DMS 273 (cell line): ENCODE results near the gene SLIT3.
"Not testable (repeated sequence)": the region's sequence is repeated elsewhere in the genome, so short reads cannot be mapped to it uniquely, and the experiment has no call there.

Experiments used
- DNase-seq: peaks from one replicate; lab custom pipeline; 2025; ENCODE audit not compliant: unreplicated experiment; lab: John Stamatoyannopoulos, UW

SLIT3 gene

DNA sequence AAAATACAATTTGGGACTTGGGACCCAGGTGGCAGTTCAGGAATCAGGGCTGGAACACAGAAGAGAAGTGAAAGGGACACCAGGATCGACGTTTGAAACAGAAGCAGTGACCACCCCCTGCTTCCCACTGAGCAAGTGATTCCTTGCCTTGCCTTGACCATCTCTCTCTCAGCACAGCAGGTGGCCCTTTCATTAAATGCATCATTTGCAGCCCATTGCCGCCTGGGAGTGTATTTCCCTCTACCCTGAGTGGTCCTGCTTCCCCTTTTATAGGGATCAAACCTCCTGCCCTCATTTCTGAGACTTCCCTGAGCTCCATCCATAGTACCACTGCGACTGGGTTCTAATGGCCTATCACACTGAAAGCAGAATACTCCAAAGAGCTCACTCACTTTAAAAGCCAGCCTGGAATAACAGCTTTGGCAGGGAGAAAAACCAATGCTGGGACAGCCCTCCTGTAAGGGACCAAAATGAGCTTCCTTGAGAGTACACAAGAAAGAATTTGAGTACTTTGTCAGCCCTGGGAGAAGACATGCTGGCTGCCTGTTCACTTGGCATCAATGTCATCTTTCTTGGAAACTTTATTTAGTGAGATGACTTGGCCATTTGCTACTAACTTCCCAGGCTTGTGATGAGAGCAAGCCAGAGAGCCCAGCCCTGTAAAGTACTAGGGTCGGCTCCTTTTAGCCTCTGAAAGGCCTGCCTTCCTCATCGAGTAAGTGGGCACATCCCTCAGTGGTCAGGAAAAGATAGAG lies 149.7 kb downstream of the SLIT3 start:
- no peak for DNase-seq

DNA sequence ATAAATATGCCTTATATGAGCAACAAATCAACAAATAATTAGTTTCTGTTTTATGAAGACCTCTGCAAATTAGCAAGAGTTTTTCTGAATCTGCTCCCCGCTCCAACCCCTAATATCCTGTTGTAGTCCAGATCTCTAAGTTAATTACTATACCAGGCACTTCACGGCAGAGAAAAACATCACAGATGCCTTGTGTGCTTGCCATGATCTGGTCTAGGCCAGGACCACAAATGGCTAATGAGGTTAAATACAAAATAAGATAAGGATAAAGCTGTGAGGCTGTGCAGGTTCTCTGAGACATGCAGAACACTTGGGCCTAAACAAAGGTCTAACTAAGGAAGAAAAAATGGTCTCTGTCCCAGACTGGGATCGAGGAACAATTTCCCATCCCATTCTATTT lies 150.8 kb downstream of the SLIT3 start:
- no peak for DNase-seq

DNA sequence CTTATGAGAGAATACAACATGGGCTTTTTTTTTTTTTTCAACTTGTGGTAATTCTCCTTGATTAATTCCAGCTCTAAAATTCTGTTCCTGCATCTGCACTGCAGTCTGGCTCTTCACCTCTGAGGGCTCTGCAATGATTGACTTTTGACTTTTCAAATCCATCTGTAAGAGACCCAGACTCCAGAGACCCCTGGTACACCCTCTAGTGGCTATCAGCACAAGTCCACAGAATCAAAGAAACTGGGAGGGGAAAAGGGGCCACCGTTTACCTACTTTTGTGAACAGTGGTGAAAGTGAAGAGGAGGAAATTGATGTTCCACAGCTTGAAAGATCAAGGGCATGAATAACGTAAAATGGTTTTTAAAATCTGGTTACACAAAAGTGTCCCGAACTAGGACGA lies 151.6 kb downstream of the SLIT3 start:
- DNase-seq: peak; percentile 31

DNA sequence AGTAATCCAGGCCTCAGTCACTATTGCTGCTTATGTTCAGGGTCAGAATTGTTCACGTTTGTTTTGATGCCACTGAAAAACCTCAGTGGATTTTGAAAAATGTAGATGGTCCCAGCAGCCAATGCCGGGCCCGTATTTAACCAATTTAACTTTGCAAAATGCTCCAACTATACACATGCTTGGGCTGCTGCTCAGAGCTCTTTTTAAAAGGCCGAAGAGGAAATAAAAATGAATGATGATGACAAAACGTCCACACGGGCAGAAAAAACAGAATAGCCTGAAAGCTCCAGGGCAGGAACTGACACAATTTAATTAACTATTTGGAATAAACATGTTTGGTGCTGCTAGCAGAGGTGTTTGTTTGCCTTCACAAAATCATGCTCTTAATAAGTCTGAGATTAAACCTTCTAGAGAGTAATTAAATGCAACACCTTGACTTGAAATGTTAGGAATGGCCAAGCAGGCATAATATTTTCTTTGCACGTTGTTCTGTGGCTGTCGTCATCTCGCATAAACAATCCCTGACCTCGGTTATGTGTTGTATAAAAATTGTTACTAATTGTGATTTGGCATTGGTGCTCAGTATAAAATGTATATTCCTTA lies 152.7 kb downstream of the SLIT3 start:
- no peak for DNase-seq

DNA sequence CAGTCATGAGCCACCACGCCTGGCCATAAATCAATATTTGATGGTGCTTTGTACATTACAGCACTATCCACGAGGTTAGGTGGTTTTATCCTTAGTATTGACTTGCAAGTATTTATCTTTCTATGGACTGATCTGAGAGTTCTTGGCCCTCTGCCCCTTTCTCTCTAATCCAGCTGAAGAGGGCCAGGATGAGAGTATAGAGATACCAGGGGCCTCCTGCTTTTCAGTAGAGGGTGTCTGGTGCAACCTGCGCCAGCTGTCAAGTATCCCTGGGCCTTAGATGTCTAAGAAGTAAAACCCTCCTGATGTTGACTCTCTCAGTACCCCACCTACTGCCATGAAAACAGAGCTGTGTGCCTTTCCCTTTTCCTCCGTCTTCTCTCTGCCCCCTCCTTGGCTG lies 153.4 kb downstream of the SLIT3 start:
- DNase-seq: no peak

DNA sequence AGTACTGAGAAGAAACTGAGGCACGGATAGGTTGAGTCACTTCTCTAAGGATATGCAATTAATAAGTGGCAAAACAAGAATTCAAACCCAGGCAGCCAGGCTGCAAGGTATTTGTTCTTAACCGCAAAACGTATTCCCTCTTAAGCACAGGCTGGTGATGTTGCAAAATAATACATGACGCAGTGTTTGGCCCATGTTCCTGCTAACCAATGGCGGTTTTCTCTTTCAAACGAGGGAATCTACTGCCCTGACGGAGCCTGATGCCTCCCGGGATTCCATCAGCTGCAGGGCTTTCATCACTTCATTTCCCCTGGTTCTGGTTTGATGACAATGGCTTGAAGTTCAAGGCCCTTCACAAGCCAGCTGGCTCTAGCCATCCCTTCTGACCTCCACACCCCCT lies 154.8 kb downstream of the SLIT3 start:
- DNase-seq: no peak

DNA sequence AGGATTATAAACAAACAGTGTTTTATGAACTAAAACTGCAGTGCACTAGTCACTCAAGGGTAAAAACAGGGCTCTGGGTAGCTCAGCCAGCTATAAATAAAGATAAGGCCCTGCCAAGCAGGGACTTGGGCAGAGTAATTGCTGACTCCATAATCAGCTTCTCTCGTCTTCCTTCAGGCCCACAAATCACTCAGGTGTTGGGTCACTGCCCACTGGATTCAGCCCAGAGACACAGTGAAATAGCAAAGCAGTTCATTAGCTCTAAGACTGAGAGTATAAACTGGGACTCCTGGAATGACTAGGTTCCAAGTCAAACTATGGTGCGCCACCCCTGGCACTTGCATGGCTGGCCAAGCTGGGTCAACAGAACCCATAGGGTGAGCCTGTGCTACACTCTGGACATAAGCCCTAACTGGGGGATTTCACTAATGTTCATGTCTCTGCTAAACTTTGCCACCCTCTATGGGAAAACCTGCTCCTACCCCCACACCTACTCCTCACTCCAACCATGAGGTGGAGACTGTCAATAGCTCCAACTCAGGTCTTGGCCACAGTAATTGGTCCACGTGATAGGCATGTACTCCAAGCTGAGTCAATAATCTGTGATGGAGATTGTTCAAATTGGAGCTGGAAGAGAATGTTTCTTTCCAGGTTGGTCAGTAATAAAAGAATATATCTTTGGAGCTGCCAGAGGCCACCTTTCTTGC lies 158.5 kb downstream of the SLIT3 start:
- peak; percentile 6 for DNase-seq

DNA sequence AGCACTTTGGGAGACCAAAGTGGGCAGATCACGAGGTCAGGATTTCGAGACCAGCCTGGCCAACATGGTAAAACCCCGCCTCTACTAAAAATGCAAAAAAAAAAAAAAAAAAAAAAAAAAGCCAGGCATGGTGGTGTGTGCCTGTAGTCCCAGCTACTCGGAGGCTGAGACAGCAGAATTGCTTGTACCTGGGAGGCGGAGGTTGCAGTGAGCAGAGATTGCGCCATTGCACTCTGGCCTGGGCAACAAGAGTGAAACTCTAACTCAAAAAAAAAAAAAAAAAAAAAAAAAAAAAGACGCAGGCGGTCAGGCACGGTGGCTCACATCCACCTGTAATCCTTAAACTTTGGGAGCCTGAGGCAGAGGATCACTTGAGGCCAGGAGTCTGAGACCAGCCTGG lies 160.7 kb downstream of the SLIT3 start:
- not testable (repeated sequence) for DNase-seq

DNA sequence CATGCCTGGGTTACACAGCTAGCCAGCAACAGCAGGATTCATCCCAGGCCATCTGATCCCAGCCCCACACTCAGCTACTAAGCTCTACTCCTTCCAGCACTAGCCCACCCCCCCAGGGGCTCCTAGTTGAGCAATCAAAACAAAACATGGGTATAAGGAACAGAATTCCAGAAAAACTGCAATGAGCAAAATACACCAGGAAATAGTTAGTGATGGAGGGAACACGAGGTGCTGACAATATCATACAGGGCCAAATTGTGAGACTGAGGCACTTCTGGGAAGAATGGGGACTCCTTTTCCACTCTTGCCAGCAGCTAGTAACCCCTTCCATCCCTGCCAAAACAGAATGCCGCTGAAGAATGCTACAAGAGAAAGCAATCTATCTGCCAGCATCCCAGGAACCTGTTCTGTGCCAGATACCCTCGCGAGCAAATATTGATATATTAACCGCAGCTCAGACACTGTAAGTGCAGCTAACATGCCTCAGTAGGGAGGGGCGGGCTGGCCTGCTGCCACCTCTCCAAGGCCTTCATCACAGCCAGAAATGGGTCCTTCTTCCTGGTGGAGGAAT lies 161.4 kb downstream of the SLIT3 start:
- no peak for DNase-seq

DNA sequence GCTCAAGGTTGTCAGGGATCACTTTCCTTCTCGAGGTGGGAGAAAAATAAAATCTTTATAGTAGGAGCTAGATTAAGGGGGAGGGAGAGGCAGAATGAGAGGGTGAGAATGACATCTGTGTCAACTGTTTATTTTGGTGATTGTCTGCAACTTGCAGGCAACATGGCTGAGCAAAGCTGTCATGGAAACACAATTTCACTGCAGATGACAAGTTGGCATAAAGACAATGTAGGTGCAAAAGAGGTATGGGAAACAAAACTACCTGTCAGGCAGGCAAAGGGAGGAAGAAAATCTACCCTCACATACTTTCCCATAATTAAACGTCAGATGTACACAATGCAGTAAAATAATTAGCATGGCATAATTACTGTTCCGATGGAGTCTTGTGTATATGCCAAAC lies 167.4 kb downstream of the SLIT3 start:
- peak; percentile 8 for DNase-seq

DNA sequence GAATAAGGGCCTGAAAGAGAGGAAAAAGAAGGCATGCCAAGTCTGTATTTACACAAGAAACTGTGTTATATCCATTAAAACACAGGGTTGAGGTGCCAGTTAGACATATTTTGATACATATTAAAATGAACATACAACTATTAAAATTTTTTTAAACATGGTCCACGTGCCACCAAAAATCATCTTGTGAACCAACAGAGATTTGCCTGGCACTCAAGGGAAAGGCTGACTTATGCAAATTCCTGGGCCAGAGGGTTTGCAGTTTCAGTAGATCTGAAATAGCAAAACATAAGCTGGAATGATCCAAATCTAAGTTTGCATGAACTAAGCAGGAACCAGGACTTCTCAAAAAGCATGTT lies 168.7 kb downstream of the SLIT3 start:
- no peak for DNase-seq

DNA sequence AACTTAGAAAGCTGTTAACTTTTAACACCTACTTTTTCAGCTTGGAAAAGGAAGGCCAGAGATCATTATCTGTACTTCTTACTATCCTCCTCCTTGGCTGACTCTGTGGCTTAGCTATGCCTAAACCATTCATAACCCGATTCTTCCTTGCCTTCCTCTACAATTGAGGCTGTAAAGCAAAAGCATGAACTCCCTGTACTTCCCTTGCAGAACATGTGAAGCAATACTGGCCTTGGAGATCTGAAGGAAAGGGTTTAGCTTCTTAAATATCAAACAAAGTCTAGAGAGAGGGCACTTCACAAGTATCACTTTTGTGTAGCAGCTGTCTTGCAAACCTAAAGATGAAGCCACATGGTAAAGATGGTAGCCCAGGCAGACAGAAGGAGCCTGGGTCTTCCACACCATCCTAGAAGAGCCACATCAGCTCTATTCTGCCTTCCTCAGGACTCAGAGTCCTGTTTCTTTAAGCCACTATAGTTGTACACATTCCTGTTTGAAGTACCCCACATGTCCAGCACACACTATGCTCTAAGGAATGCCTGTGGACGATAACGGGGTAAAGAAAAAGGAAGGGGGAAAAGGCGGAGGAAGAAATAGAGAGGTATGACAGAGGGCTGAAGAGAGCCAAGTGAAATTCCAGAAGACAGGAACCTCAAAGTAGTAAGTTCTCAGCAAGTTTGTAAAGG lies 169.2 kb downstream of the SLIT3 start:
- no peak for DNase-seq

DNA sequence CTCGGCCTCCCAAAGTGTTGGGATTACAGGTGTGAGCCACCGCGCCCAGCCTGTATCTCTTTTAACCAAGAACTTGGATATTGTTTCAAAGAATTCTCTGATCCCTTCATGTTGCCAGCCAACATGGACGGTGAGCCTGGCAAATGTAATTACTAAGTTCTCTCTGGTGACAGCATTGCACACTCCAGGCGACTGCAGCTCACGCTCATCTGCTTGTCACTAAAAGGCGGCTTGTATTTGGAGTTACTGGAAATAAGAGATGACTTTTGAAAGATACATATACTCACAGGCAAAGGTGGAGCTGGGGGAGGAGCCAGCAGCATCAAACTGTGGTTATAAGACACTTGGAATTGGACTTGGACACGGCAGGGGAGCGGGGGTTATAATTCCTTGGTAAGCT lies 172.3 kb downstream of the SLIT3 start:
- DNase-seq: no peak

DNA sequence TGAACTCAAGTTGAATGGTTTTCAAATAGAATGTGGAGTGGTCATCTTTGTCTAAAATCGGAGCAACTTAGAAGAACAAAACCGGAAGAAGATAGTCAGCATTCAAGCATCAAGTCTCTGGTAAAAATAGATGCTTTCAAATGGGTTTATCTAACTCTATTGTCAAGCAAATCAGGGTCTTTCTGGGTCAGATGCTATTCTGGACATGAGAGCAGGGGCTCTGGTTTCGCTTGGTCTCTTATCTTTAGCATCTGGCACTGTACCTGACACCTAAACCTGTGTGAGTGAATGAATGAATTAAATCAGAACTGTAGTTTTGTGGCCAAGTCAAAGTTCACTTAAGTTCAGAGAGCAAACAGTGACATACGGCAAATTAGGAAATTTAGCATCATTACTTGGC lies 173.5 kb downstream of the SLIT3 start:
- no peak for DNase-seq

DNA sequence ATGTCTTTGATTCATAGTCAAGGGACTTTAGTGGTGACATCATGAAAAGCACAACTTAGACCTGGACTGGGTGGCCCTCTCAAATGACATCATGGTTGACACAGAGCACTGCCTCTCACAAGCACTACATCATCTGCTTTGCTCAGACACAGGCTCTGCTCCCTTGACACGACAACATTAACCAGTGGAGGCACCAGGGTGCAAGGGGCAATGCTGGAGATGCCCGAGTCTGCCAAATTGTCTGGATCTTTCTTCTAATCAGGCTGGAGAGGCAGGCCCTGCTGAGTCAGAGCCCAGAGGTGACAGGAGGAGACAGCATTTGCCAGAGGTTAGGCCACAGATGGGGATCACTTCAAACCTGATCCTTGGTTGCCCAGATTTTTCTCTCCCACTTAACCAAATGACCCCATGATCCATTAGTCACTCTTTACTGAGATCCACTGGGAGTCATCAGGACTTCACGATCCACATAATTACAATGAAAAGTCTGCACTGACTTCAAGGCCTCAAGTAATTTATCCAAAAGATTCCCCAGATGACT lies 174.4 kb downstream of the SLIT3 start:
- DNase-seq: no peak

DNA sequence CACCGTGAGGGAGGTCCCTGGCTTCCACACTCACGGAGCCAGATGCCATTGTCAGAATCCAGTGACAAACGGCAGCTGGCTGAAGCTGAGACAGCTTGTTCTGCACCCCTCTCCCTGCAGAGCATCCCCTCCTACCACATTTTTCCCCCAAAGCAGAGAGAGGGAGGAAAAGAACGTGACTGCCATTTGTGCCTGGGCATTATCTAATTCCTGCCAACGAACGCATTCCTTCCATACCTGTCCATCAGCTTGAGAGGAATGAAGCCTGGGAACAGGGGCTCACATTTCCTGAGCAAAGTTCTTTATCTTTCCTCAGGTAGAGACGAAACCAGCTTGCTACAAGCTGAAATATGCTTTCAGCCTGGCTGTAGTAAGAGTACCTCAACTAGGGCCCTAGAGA lies 175.4 kb downstream of the SLIT3 start:
- DNase-seq: no peak

DNA sequence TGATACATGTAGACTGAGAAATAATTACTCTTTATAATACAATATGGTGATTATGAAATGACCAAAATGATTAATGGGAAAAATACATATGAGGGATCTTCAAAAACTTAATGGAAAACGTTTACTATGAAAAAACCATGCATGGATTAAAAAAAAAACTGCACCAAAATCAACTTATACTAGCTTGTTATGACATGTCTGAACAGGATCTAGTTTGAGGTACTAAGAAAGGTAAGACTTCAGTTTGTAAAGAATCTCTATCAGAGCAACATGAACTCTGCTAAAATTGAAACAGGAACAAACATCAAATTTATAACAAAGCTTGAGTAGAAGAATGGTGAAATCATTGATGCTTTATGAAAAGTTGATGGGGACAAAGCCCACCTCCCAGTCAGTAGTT lies 178.0 kb downstream of the SLIT3 start:
- no peak for DNase-seq

DNA sequence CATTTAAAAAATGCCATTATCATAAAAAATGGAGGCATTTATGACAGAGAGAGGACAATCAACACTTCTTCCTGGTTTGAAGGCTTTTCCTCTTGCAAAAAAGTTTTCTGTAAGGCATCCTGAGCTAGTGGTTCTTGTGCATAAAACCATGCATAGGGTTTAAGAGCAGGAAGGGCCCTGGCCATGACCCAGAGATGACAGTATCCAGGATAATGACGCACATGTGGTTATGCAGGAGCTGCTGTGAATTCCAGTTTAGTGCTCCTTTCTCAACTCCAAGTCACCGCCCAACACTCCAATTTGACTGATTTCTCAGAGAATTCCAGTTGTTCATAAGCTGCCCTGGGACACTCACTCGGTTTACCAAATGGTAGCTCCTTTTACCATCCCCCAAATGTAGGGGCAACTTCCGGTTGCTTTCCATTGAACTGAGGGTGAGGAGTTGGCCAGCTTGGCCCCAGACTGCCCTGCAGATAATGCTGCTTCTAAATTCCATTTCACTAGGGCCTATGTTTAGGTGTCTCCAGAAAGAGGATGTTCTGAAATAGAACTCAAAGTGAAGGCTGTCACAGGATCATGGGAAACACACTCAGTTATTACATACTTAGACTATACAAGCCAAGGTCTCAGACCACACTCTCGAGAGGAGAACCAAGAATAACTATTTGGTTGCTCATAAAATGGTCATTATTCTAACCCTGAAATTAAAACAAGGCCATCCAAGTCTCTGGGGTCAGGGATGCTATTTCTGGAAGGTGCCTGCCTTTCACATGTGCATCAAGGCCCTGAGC lies 179.1 kb downstream of the SLIT3 start:
- no peak for DNase-seq

DNA sequence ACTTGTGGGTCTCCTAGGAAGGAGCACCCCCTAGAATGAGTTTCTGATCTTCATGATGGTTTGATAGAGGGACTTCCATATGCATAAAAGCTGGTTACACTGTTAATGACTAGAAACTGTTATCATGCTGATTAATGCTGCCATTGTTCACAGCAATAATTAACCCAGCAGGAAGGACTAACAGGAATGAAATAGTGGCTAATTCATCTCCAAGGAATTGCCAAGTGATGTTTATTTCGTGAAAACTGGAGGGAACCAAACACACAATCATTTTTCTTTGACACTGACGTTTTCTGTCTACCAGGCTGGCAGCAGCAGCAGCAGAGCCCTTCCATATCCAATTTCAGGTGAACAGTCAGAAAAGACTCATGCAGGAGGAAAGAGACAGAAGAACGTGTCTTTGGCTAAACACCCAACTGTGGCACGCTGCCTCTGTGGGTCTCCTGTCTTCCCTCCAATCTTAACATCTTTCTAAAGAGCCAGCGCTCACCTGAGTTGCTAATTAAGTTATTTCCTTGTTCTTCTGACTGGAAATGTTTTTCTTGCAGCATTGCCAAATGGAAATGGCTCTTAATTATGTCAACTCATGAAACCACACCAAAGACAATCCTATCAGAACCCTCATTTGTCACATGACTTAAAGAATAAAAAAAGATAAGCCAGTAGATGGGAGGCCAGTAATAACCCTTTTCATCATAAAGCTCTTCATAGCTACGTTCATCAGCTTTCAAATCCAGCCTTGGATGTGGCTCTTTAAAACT lies 181.5 kb downstream of the SLIT3 start:
- no peak for DNase-seq

DNA sequence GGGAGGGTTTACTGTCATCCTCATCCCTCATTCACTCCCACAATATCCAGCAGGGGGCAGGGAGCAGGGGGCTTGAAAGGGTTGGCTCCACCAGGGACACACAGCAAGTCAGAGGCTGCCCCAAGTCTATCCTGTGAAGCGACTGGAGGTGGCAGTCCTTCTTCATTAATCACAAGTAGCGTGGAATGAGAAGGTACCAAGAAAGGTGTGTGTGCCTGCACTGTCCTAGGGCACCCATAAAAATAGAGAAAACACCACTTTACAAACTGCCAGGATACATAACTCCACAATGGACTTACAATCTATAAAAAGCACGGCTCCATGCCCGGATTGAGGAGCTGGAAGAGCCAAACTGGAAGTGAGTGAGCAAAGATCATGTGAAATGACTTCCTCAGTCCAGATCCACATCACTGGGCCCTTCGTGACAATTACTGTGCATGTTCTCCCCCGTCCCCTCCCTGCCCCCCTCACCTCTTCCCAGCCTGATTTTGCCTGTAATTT lies 183.9 kb downstream of the SLIT3 start:
- peak; percentile 18 for DNase-seq
